GM23248 (cell line): ENCODE measurements around the gene STPG1. TPM values are rescaled to one million over a fixed set of nuclear protein-coding genes. Genes with fewer than 3 reads are reported as not detected.

ENCODE experiments used
- DNase-seq: peaks from one replicate; pipeline ENCODE4 v3.0.0-alpha.2; 2015
- H2AFZ ChIP-seq: fragments of 200-600 bp; sonication (generic); 2 replicates; pipeline ENCODE4 v1.6.1; 2016; ENCODE audit warnings: antibody characterized with exemption
- H3F3A ChIP-seq: fragments of 200-600 bp; sonication (generic); 2 replicates; pipeline ENCODE4 v1.6.1; 2016; ENCODE audit warnings: mild to moderate bottlenecking, antibody characterized with exemption, mixed run types; ENCODE audit not compliant: insufficient read depth
- H3K27ac ChIP-seq: fragments of 200-600 bp; sonication (generic); 2 replicates; pipeline ENCODE4 v1.5.1; 2016; ENCODE audit warnings: mild to moderate bottlenecking
- H3K27me3 ChIP-seq: fragments of 200-600 bp; sonication (generic); replicated peaks from 2 replicates; pipeline ENCODE4 v1.6.1; 2016; ENCODE audit warnings: mild to moderate bottlenecking; ENCODE audit not compliant: insufficient read depth
- H3K36me3 ChIP-seq: fragments of 200-600 bp; sonication (generic); 2 replicates; pipeline ENCODE4 v1.6.1; 2016; ENCODE audit warnings: low read depth, mild to moderate bottlenecking
- H3K4me1 ChIP-seq: fragments of 200-600 bp; sonication (generic); 2 replicates; pipeline ENCODE4 v1.6.1; 2016; ENCODE audit warnings: mild to moderate bottlenecking; ENCODE audit not compliant: insufficient read depth
- H3K4me2 ChIP-seq: fragments of 200-600 bp; sonication (generic); one replicate; pipeline ENCODE4 v1.6.1; 2016; ENCODE audit warnings: mild to moderate bottlenecking; ENCODE audit not compliant: unreplicated experiment
- H3K4me3 ChIP-seq: fragments of 200-600 bp; sonication (generic); 2 replicates; pipeline ENCODE4 v1.5.1; 2016; ENCODE audit warnings: mild to moderate bottlenecking
- H3K79me2 ChIP-seq: fragments of 200-600 bp; sonication (generic); 2 replicates; pipeline ENCODE4 v1.6.1; 2016; ENCODE audit warnings: mild to moderate bottlenecking; ENCODE audit not compliant: insufficient read depth
- H3K9ac ChIP-seq: fragments of 200-600 bp; sonication (generic); 2 replicates; pipeline ENCODE4 v1.6.1; 2016; ENCODE audit warnings: mild to moderate bottlenecking
- H3K9me2 ChIP-seq: fragments of 200-600 bp; sonication (generic); 2 replicates; pipeline ENCODE4 v1.6.1; 2016; ENCODE audit warnings: mixed run types, mild to moderate bottlenecking, moderate library complexity; ENCODE audit not compliant: insufficient read depth
- H3K9me3 ChIP-seq: fragments of 200-600 bp; sonication (generic); one replicate; pipeline ENCODE4 v1.6.1; 2017; ENCODE audit warnings: low read depth
- H4K20me1 ChIP-seq: fragments of 200-600 bp; sonication (generic); 2 replicates; pipeline ENCODE4 v1.6.0; 2016; ENCODE audit not compliant: insufficient read depth
- EZH2 ChIP-seq: fragments of 200-600 bp; sonication (generic); IDR thresholded peaks from 2 replicates; pipeline ENCODE4 v1.6.1; 2018; ENCODE audit warnings: antibody characterized with exemption, mild to moderate bottlenecking; ENCODE audit not compliant: insufficient read depth, poor library complexity, severe bottlenecking
- EZH2phosphoT487 ChIP-seq: fragments of 200-600 bp; sonication (generic); IDR thresholded peaks from 2 replicates; pipeline ENCODE4 v1.6.1; 2018; ENCODE audit warnings: antibody characterized with exemption, moderate library complexity, mild to moderate bottlenecking, low read depth; ENCODE audit not compliant: insufficient read depth
- WGBS, 2 experiments: methylation state at CpG; one replicate each; pipeline ENCODE4 v1.1.6; 2015 to 2017; ENCODE audit warnings: low lambda C conversion rate in 2 of 2, low coverage in 1 of 2; ENCODE audit errors: missing lambda C conversion rate in 2 of 2; 5-methylcytosine and 5-hydroxymethylcytosine counted together
- in situ Hi-C: fragments of 300-500 bp; cut with MboI; formaldehyde crosslinking; loops from 2 replicates; pipeline ENCODE4 v1.15.0; 2020
- polyA plus RNA-seq: library from polyadenylated mRNA; unstranded; fragments of >200 nt; fragmentation: Nextera tagmentation; extraction: Ambion mirVana; gene quantifications from 2 replicates; pipeline ENCODE4 v1.2.1, GENCODE V29; 2016
- total RNA-seq: library from RNA; depleted of rRNA; stranded (reverse); fragments of >200 nt; shearing (Covaris generic); gene quantifications from 2 replicates; pipeline ENCODE4 v1.2.3, GENCODE V29; 2014

Gene STPG1
- total and polyA plus RNA-seq, 2 experiments from 2014 or later = 7.9 to 9.2 TPM

DNA sequence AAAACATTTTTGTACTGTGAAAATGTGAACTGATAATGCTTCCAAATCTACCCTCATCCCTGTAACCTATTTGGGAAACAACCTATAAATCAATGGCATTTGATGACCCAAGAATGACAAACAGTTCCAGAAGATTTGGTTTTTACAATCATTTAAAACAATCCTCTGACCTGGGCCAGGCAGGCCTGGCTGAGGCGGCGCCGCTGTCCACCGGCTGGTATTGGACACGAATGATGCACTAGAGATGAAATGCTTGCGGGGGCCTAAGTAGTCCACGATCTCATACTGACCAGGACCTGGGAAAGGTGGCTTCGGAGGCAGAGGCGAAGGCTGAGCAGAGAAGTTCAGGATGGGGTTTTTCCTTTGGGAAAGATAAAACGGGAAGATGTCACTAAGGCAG is 52.9 kb downstream of the STPG1 start:
- H4K20me1 ChIP-seq = no peaks in the 10 kb centered on the region
- H3K27me3 ChIP-seq = no peaks in the 10 kb centered on the region
- H3K36me3 ChIP-seq = no peaks in the 10 kb centered on the region
- H2AFZ ChIP-seq = no peak overlapping the region
- in situ Hi-C loops = no loop called here
- H3K4me2 ChIP-seq = no peak overlapping the region
- H3K79me2 ChIP-seq = no peaks in the 10 kb centered on the region
- WGBS, 2 experiments = 99% methylated on average over 10 of the region's 10 CpGs
- no peak overlapping the region for H3K4me3 ChIP-seq
- H3K9me2 ChIP-seq = no peaks in the 10 kb centered on the region
- H3K27ac ChIP-seq = no peak overlapping the region
- peaks cover 25% of the 10 kb centered on the region for H3K4me1 ChIP-seq
- DNase-seq = no peak
- no peak for TF ChIP-seq EZH2phosphoT487
- TF ChIP-seq EZH2 = no peak
- H3F3A ChIP-seq = peaks cover 28% of the 10 kb centered on the region
- no peaks in the 10 kb centered on the region for H3K9me3 ChIP-seq
- no peak overlapping the region for H3K9ac ChIP-seq

DNA sequence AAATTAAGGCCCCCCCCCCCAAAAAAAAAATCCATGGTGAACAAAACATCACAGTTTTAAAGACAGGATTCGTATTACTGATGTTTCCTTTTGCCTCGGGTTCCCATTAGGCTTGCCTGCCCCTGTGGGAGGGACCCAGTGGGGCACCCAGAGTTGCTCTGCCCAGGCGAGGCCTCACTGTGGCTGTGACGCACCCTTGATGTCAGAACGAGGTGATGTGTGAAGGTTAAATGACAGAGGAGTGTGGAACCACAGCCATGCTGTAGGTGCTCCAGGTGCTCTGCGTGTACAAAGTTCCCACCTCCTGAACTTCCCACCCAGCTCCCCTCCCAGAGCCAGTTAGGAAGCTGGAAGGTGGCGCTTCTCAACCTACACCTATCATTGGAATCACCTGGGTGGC is 56.5 kb downstream of the STPG1 start:
- H3K36me3 ChIP-seq = no peaks in the 10 kb centered on the region
- 97 to 98% methylated on average over 6 to 7 of the region's 7 CpGs for WGBS, 2 experiments
- in situ Hi-C loops = no loop called here

DNA sequence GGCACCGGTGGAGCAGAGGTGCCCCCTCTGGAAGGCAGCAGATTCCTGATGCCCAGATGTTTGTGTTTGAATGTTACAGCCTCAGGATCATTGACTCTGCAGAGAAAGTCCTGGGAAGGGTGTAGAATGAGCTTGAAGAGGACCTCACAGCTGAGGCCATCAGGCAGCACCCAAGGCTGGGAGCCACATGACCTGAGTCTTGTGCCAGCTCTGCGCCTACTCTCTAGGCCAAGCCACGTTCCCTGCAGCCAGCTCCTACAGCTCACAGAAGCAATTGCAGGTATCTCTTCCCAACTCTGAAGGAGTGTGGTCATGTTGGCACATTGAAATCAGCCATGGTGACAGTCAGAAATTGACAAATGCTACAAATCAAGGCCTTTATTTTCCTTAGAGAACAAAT is 58.1 kb downstream of the STPG1 start:
- H3K9me2 ChIP-seq = no peaks in the 10 kb centered on the region
- H2AFZ ChIP-seq = no peak overlapping the region
- no peaks in the 10 kb centered on the region for H3F3A ChIP-seq
- no peak overlapping the region for H3K9ac ChIP-seq
- H3K4me3 ChIP-seq = no peak overlapping the region
- in situ Hi-C loops = no loop called here
- H3K79me2 ChIP-seq = no peaks in the 10 kb centered on the region
- no peak for DNase-seq
- no peak overlapping the region for H3K27ac ChIP-seq
- 81 to 88% methylated on average over 3 of the region's 3 CpGs for WGBS, 2 experiments
- TF ChIP-seq EZH2phosphoT487 (no peak), EZH2 (no peak)
- H3K4me1 ChIP-seq = peaks cover 7% of the 10 kb centered on the region; the same call in 1 of the 2 replicates
- no peak overlapping the region for H3K4me2 ChIP-seq
- H4K20me1 ChIP-seq = no peaks in the 10 kb centered on the region
- H3K27me3 ChIP-seq = no peaks in the 10 kb centered on the region
- no peaks in the 10 kb centered on the region for H3K9me3 ChIP-seq
- no peaks in the 10 kb centered on the region for H3K36me3 ChIP-seq

More for the DNA sequence above, 56.5 kb downstream of the STPG1 start:
- Histone ChIP-seq H3K27me3 (no peaks in the 10 kb centered on the region), H3K4me1 (peaks cover 3% of the 10 kb centered on the region; the same call in 1 of the 2 replicates), H3K4me2 (no peak overlapping the region), H3K27ac (no peak overlapping the region), H2AFZ (no peak overlapping the region), H3K79me2 (no peaks in the 10 kb centered on the region), H3K9ac (no peak overlapping the region), H3F3A (peaks cover under 1% of the 10 kb centered on the region), H3K9me2 (no peaks in the 10 kb centered on the region), H3K9me3 (no peaks in the 10 kb centered on the region), H3K4me3 (no peak overlapping the region), H4K20me1 (no peaks in the 10 kb centered on the region)
- TF ChIP-seq EZH2phosphoT487 (no peak), EZH2 (no peak)
- no peak for DNase-seq

DNA sequence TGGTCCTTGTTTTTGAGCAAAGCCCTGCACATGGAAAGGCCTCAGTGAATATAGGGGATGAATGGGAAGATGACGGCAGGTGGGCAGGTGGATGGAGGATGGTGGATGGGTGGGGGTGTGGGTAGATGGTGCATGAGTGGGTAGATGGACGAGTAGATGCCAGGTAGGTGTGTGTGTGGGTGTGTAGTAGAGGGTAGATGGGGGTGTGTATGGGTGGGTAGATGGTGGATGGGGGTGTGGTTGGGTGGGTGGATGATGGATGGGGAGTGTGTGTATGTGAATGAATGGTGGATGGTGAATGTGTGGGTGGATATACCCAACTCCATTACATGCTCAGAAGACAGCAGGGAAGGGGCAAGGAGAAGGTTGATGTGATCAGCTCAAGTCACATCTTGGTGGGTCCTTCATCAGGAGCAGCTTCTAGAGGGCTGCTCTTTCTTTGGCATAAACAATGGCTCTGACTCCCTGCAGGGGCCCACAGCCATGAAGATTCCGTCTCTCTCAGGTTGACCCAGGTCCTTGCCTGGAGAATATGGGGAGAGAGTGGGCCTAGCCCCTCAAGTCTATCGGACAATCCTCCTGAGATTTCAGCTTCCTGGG is 60.2 kb downstream of the STPG1 start:
- Histone ChIP-seq H3K9ac (no peak overlapping the region), H3K9me2 (no peaks in the 10 kb centered on the region), H3K4me3 (no peak overlapping the region), H3K9me3 (no peaks in the 10 kb centered on the region), H3K27me3 (no peaks in the 10 kb centered on the region), H3K4me2 (no peak overlapping the region), H3F3A (no peaks in the 10 kb centered on the region), H3K27ac (no peak overlapping the region), H4K20me1 (no peaks in the 10 kb centered on the region), H2AFZ (no peak overlapping the region), H3K4me1 (peaks cover 17% of the 10 kb centered on the region), H3K79me2 (no peaks in the 10 kb centered on the region), H3K36me3 (no peaks in the 10 kb centered on the region)
- in situ Hi-C loops = no loop called here
- 85% methylated on average over 4 of the region's 4 CpGs for WGBS, 2 experiments
- DNase-seq = no peak
- TF ChIP-seq EZH2 (no peak), EZH2phosphoT487 (no peak)
